Natural killer cell (primary cell): ENCODE results near the gene PDE9A. TPM values are rescaled to one million over a fixed set of nuclear protein-coding genes. Genes with fewer than 3 reads are reported as not detected.
A peak's percentile ranks its signal among the peaks of the same experiment; 100 is the strongest.

Source experiments
- ATAC-seq, 3 donors: fragments of 150-1000 bp in 2 of 3; fragments of 200-7000 bp in 1 of 3; cut with Tn5 transposase; 1 replicate in 1 of 3; 2 replicates in 2 of 3; pipeline ENCODE4 v1.10.0; 2021; ENCODE audit warnings: mild to moderate bottlenecking in 2 of 3, moderate library complexity in 2 of 3
- DNase-seq, 2 donors: peaks; one replicate each; pipeline versions ENCODE4 v3.0.0 to v3.0.0-alpha.2; 2013 to 2021; ENCODE audit warnings: mixed read lengths in 1 of 2
- H3K27ac ChIP-seq: one replicate; pipeline ENCODE4 v1.5.1; 2013; ENCODE audit warnings: mild to moderate bottlenecking, low read length
- H3K27me3 ChIP-seq: one replicate; pipeline ENCODE4 v1.6.1; 2013; ENCODE audit warnings: low read length; ENCODE audit not compliant: control insufficient read depth, insufficient read depth
- H3K36me3 ChIP-seq: one replicate; pipeline ENCODE4 v1.6.1; 2013; ENCODE audit warnings: low read length; ENCODE audit not compliant: control insufficient read depth, insufficient read depth
- H3K4me1 ChIP-seq: one replicate; pipeline ENCODE4 v1.6.1; 2013; ENCODE audit warnings: low read length; ENCODE audit not compliant: control insufficient read depth, insufficient read depth
- H3K4me3 ChIP-seq: one replicate; pipeline ENCODE4 v1.5.1; 2013; ENCODE audit warnings: low read length
- H3K9me3 ChIP-seq: one replicate; pipeline ENCODE4 v1.6.1; 2013; ENCODE audit warnings: low read length; ENCODE audit not compliant: control insufficient read depth, insufficient read depth
- H3K27ac Mint-ChIP-seq, 2 donors: one replicate each; pipeline ENCODE4 v1.8.0; 2022; ENCODE audit warnings: mild to moderate bottlenecking in 2 of 2, mixed read lengths in 2 of 2, moderate library complexity in 1 of 2
- H3K27me3 Mint-ChIP-seq, 2 donors: one replicate each; pipeline ENCODE4 v1.8.0; 2022; ENCODE audit warnings: low read depth in 2 of 2, mixed read lengths in 2 of 2
- H3K36me3 Mint-ChIP-seq: one replicate; pipeline ENCODE4 v1.8.0; 2022; ENCODE audit warnings: mixed read lengths
- H3K4me1 Mint-ChIP-seq, 2 donors: one replicate each; pipeline ENCODE4 v1.8.0; 2022; ENCODE audit warnings: mixed read lengths in 2 of 2
- H3K4me3 Mint-ChIP-seq: one replicate; pipeline ENCODE4 v1.8.0; 2022; ENCODE audit warnings: mild to moderate bottlenecking, moderate library complexity, mixed read lengths
- H3K9me3 Mint-ChIP-seq, 2 donors: one replicate each; pipeline ENCODE4 v1.8.0; 2022; ENCODE audit warnings: mixed read lengths in 2 of 2
- CTCF ChIP-seq: fragments of 200-600 bp; IDR thresholded peaks from one replicate; pipeline ENCODE4 v1.8.0; 2022; ENCODE audit warnings: antibody characterized with exemption
- WGBS: methylation state at CpG from one replicate; pipeline ENCODE4 v1.1.7; 2013; ENCODE audit warnings: missing lambda C conversion rate; ENCODE audit not compliant: insufficient coverage; 5-methylcytosine and 5-hydroxymethylcytosine counted together
- intact Hi-C: fragments of 100-400 bp; cut with micrococcal nuclease; formaldehyde crosslinking; loops from one replicate; pipeline ENCODE4 v1.14.2; 2022
- total RNA-seq, 4 donors: library from RNA; stranded (reverse); fragments of 120-200 nt in 1 of 4; gene quantifications; one replicate each; pipeline versions ENCODE4 v1.2.3 to v1.2.4, GENCODE V29; 2013 to 2022

The PDE9A gene
- total RNA-seq, 3 donors from 2014 or later (not counting 1 experiment from before 2014, with no cell fraction given): 1.0 to 4.1 (median 1.2) TPM

GRCh38 chr21:42629933-42630589 is 23.4 kb upstream of the PDE9A start:
- no peak for ATAC-seq
- H3K27me3 ChIP-seq: no peaks in the 10 kb centered on the region
- no peak overlapping the region for H3K4me3 ChIP-seq
- H3K4me3 Mint-ChIP-seq: no peak overlapping the region
- H3K27ac ChIP-seq: no peak overlapping the region
- no peak for TF ChIP-seq CTCF
- H3K36me3 Mint-ChIP-seq: no peaks in the 10 kb centered on the region
- no peaks in the 10 kb centered on the region for H3K9me3 Mint-ChIP-seq
- no peaks in the 10 kb centered on the region for H3K4me1 ChIP-seq
- 74% methylated on average over 8 of the region's 9 CpGs for WGBS
- no peaks in the 10 kb centered on the region for H3K27me3 Mint-ChIP-seq
- intact Hi-C loops: no loop called here
- no peak overlapping the region for H3K27ac Mint-ChIP-seq
- H3K36me3 ChIP-seq: no peaks in the 10 kb centered on the region
- no peaks in the 10 kb centered on the region for H3K9me3 ChIP-seq
- DNase-seq: no peak
- H3K4me1 Mint-ChIP-seq: no peaks in the 10 kb centered on the region

GRCh38 chr21:42630626-42631025 is 22.8 kb upstream of the PDE9A start:
- Histone ChIP-seq H3K27me3 (no peaks in the 10 kb centered on the region), H3K9me3 (no peaks in the 10 kb centered on the region), H3K4me3 (no peak overlapping the region), H3K36me3 (no peaks in the 10 kb centered on the region), H3K27ac (no peak overlapping the region), H3K4me1 (no peaks in the 10 kb centered on the region)
- Mint-ChIP-seq H3K4me1 (no peaks in the 10 kb centered on the region), H3K9me3 (no peaks in the 10 kb centered on the region), H3K27ac (no peak overlapping the region), H3K4me3 (no peak overlapping the region), H3K27me3 (no peaks in the 10 kb centered on the region), H3K36me3 (no peaks in the 10 kb centered on the region)
- ATAC-seq (no peak), DNase-seq (no peak)
- intact Hi-C loops: no loop called here
- 68% methylated on average over 9 of the region's 9 CpGs for WGBS
- no peak for TF ChIP-seq CTCF

GRCh38 chr21:42631142-42631541 is 22.3 kb upstream of the PDE9A start:
- WGBS: 71% methylated on average over 5 of the region's 5 CpGs
- Histone ChIP-seq H3K27ac (no peak overlapping the region), H3K9me3 (no peaks in the 10 kb centered on the region), H3K4me1 (no peaks in the 10 kb centered on the region), H3K4me3 (no peak overlapping the region), H3K27me3 (no peaks in the 10 kb centered on the region), H3K36me3 (no peaks in the 10 kb centered on the region)
- Mint-ChIP-seq H3K4me1 (no peaks in the 10 kb centered on the region), H3K36me3 (no peaks in the 10 kb centered on the region), H3K4me3 (no peak overlapping the region), H3K27ac (no peak overlapping the region), H3K27me3 (no peaks in the 10 kb centered on the region), H3K9me3 (no peaks in the 10 kb centered on the region)
- ATAC-seq (no peak), DNase-seq (peak in 1 of 2 donors; percentile 55)
- TF ChIP-seq CTCF: no peak
- intact Hi-C loops: no loop called here

- no peaks in the 10 kb centered on the region for H3K9me3 ChIP-seq
- H3K9me3 Mint-ChIP-seq: no peaks in the 10 kb centered on the region
- no peaks in the 10 kb centered on the region for H3K27me3 ChIP-seq
- ATAC-seq: no peak
- no peak overlapping the region for H3K4me3 ChIP-seq
- H3K36me3 ChIP-seq: no peaks in the 10 kb centered on the region
- no peak overlapping the region for H3K4me3 Mint-ChIP-seq
- no peaks in the 10 kb centered on the region for H3K36me3 Mint-ChIP-seq
- no peaks in the 10 kb centered on the region for H3K4me1 Mint-ChIP-seq
- H3K27ac ChIP-seq: no peak overlapping the region
- H3K27ac Mint-ChIP-seq: no peak overlapping the region
- no peak for TF ChIP-seq CTCF
- H3K4me1 ChIP-seq: no peaks in the 10 kb centered on the region
- intact Hi-C loops: no loop called here
- no peak for DNase-seq
- 93% methylated on average over 12 of the region's 12 CpGs for WGBS
- no peaks in the 10 kb centered on the region for H3K27me3 Mint-ChIP-seq
These were observed 21.1 kb upstream of the PDE9A start for GRCh38 chr21:42632336-42632751.
